ENCODE results near the gene TAAR5. TPM values are rescaled to one million over a fixed set of nuclear protein-coding genes. Genes with fewer than 3 reads are reported as not detected.

TAAR5 gene
- total RNA-seq, 1 experiment from 2014 or later, result not detected

DNA sequence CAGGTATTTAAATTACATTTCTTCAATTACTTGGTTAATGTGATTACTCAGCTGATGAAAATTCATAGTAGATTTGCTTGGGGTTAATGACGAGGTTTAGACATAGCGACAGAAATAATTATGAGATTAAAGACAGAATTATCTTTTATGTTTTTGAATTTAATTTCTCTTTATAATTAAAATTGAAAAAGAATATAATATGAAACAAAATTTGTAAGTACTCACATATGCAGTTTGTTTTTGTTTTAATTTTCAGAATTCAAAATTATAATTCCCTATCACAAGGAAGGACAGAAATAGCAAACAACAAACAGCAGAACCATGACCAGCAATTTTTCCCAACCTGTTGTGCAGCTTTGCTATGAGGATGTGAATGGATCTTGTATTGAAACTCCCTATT lies 37.2 kb downstream of the TAAR5 start, which contains the start of gene TAAR8:
Gene TAAR8 (plus strand): TSS at position 301 of the 400 bp plus-strand sequence. CDS start 21 bp downstream, at position 322.
- no peaks in the 10 kb centered on the region for H3K79me2 ChIP-seq (ENCODE audit: low read length)
- intact Hi-C loops (cut with micrococcal nuclease), result no loop called here
- H3K27me3 ChIP-seq (ENCODE audit: low read length), result no peaks in the 10 kb centered on the region
- H3K27ac ChIP-seq (ENCODE audit: low read length), result no peak within 1 kb of the TSS
- DNase-seq (no peak), ATAC-seq (no peak)
- no peaks in the 10 kb centered on the region for H3K9me3 ChIP-seq (ENCODE audit: low read length)
- no peaks in the 10 kb centered on the region for H3K36me3 ChIP-seq (ENCODE audit: low read depth, low read length)
- CTCF ChIA-PET, result no interaction called here
- no peaks in the 10 kb centered on the region for H3F3A ChIP-seq (ENCODE audit: low read length, unreplicated experiment)
- H4K20me1 ChIP-seq (ENCODE audit: low read length), result no peaks in the 10 kb centered on the region
- no peak within 1 kb of the TSS for H3K4me3 ChIP-seq (ENCODE audit: low read length)
- POLR2A ChIA-PET (ENCODE audit: unreplicated experiment), result no interaction called here
- H2AFZ ChIP-seq (ENCODE audit: low read length), result no peak within 1 kb of the TSS
- BruUV-seq (replicated peaks), result no TSS peak
- H3K4me1 ChIP-seq (ENCODE audit: insufficient read depth, low read length), result no peaks in the 10 kb centered on the region
- no peaks in the 10 kb centered on the region for H3K9me2 ChIP-seq (replicated peaks; ENCODE audit: low read length)
- no peak within 1 kb of the TSS for H3K4me2 ChIP-seq (ENCODE audit: low read length)
- H3K9ac ChIP-seq (ENCODE audit: low read length), result no peak within 1 kb of the TSS
- TF ChIP-seq, protein P1, sequence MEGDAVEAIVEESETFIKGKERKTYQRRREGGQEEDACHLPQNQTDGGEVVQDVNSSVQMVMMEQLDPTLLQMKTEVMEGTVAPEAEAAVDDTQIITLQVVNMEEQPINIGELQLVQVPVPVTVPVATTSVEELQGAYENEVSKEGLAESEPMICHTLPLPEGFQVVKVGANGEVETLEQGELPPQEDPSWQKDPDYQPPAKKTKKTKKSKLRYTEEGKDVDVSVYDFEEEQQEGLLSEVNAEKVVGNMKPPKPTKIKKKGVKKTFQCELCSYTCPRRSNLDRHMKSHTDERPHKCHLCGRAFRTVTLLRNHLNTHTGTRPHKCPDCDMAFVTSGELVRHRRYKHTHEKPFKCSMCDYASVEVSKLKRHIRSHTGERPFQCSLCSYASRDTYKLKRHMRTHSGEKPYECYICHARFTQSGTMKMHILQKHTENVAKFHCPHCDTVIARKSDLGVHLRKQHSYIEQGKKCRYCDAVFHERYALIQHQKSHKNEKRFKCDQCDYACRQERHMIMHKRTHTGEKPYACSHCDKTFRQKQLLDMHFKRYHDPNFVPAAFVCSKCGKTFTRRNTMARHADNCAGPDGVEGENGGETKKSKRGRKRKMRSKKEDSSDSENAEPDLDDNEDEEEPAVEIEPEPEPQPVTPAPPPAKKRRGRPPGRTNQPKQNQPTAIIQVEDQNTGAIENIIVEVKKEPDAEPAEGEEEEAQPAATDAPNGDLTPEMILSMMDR (conservative IDR thresholded peaks at IDR 0.05; ENCODE audit: low read depth, low read length), result no peak
- no peak for TF ChIP-seq EZH2 (IDR thresholded peaks at IDR 0.05; ENCODE audit: low read length, unreplicated experiment)

DNA sequence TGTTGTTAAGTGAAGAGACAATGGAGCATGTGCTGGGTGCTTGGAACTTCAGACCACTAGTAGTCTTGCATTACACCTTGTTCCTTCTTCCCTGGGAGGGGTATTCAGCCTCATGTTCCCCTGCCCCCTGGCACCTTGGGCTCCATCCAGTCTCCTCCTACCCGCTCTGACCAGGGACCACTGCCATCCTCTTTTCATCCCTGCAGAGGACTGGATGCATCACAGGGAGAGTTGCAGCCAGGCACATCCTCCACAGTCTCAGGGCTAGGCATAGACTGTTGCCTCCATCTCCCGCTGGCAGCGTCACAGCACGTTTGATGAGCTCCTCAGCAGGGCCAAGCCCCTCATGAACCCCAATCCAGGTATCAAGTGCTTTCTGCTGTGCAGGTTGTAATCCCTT lies 38.3 kb downstream of the TAAR5 start:
- no peaks in the 10 kb centered on the region for H3K79me2 ChIP-seq (ENCODE audit: low read length)
- H3K36me3 ChIP-seq (ENCODE audit: low read depth, low read length), result no peaks in the 10 kb centered on the region
- H3K9me2 ChIP-seq (replicated peaks; ENCODE audit: low read length), result no peaks in the 10 kb centered on the region; the same call in 1 of the 2 replicates
- no peaks in the 10 kb centered on the region for H3K9me3 ChIP-seq (ENCODE audit: low read length)
- BruUV-seq (replicated peaks), result no TSS peak
- no peak overlapping the region for H3K4me3 ChIP-seq (ENCODE audit: low read length)
- no peaks in the 10 kb centered on the region for H4K20me1 ChIP-seq (ENCODE audit: low read length)
- no peak overlapping the region for H3K9ac ChIP-seq (ENCODE audit: low read length)
- CTCF ChIA-PET, result no interaction called here
- POLR2A ChIA-PET (ENCODE audit: unreplicated experiment), result no interaction called here
- no peak overlapping the region for H3K27ac ChIP-seq (ENCODE audit: low read length)
- no peak for ATAC-seq
- no peak overlapping the region for H3K4me2 ChIP-seq (ENCODE audit: low read length)
- intact Hi-C loops (cut with micrococcal nuclease), result no loop called here
- H2AFZ ChIP-seq (ENCODE audit: low read length), result no peak overlapping the region
- no peak for DNase-seq
- TF ChIP-seq EZH2phosphoT487 (IDR thresholded peaks at IDR 0.05; ENCODE audit: borderline replicate concordance, low read length) (no peak), EZH2 (IDR thresholded peaks at IDR 0.05; ENCODE audit: low read length, unreplicated experiment) (no peak)
- TF ChIP-seq, protein P1 (conservative IDR thresholded peaks at IDR 0.05; ENCODE audit: low read depth, low read length), result no peak
- no peaks in the 10 kb centered on the region for H3K27me3 ChIP-seq (ENCODE audit: low read length)
- H3F3A ChIP-seq (ENCODE audit: low read length, unreplicated experiment), result no peaks in the 10 kb centered on the region
- no peaks in the 10 kb centered on the region for H3K4me1 ChIP-seq (ENCODE audit: insufficient read depth, low read length)

DNA sequence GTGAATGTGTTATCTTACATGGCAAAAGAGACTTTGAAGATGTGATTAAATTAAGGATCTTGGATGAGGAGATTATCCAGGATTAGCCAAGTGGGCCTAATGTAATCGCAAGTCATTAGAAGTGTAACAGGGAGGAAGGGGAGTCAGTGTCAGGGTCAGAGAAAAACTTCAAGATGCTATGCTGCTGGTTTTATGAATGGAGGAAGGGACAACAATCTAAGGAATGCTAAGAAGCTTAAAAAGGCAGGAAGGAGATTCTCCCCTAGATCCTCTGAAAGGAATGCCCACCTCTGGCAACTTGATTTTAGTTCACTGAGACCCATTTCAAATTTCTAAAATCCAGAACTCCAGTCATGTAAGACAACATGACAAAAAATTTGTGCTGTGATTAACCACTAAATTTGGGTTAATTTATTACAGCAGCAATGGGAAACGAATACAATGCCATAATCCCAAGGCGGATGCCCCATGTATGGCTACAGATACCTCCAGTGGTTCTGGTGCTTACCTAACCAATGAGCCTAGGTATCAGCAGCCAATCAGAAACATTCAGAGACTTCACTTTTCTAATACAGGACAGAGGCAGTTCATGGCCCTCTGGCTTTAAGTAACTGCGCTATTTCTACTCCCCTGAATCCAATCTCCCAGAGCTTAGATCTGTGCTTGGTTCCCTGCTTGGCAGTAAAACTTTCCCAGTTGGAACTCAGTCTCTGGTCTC lies 40.6 kb downstream of the TAAR5 start:
- CTCF ChIA-PET, result no interaction called here
- H3K27me3 ChIP-seq (ENCODE audit: low read length), result no peaks in the 10 kb centered on the region

More for the DNA sequence above, 40.6 kb downstream of the TAAR5 start:
- no peaks in the 10 kb centered on the region for H3K79me2 ChIP-seq (ENCODE audit: low read length)
- intact Hi-C loops (cut with micrococcal nuclease), result no loop called here
- H2AFZ ChIP-seq (ENCODE audit: low read length), result no peak overlapping the region
- POLR2A ChIA-PET (ENCODE audit: unreplicated experiment), result no interaction called here
- no peaks in the 10 kb centered on the region for H3F3A ChIP-seq (ENCODE audit: low read length, unreplicated experiment)
- DNase-seq, result no peak
- ATAC-seq, result no peak
- H3K4me2 ChIP-seq (ENCODE audit: low read length), result no peak overlapping the region
- H3K9me3 ChIP-seq (ENCODE audit: low read length), result no peaks in the 10 kb centered on the region
- TF ChIP-seq EZH2 (IDR thresholded peaks at IDR 0.05; ENCODE audit: low read length, unreplicated experiment), result no peak
- no peak for TF ChIP-seq EZH2phosphoT487 (IDR thresholded peaks at IDR 0.05; ENCODE audit: borderline replicate concordance, low read length)
- TF ChIP-seq, protein P1 (conservative IDR thresholded peaks at IDR 0.05; ENCODE audit: low read depth, low read length), result no peak
- H4K20me1 ChIP-seq (ENCODE audit: low read length), result no peaks in the 10 kb centered on the region
- H3K4me3 ChIP-seq (ENCODE audit: low read length), result no peak overlapping the region
- no peaks in the 10 kb centered on the region for H3K36me3 ChIP-seq (ENCODE audit: low read depth, low read length)
- no peaks in the 10 kb centered on the region; the same call in 1 of the 2 replicates for H3K9me2 ChIP-seq (replicated peaks; ENCODE audit: low read length)
- H3K4me1 ChIP-seq (ENCODE audit: insufficient read depth, low read length), result no peaks in the 10 kb centered on the region
- no peak overlapping the region for H3K27ac ChIP-seq (ENCODE audit: low read length)
- no TSS peak for BruUV-seq (replicated peaks)
- no peak overlapping the region for H3K9ac ChIP-seq (ENCODE audit: low read length)

Data from PC-3 (cell line).